Mesothelial cell of epicardium (in vitro differentiated cells): ENCODE data around the gene UNC79. TPM values are rescaled to one million over a fixed set of nuclear protein-coding genes. Genes with fewer than 3 reads are reported as not detected.

Source experiments
- DNase-seq, 2 experiments: peaks; one replicate each; pipeline ENCODE4 v3.0.0; 2021; ENCODE audit warnings: low spot score in 2 of 2; ENCODE audit not compliant: unreplicated experiment in 2 of 2
- H3K27ac Mint-ChIP-seq: 2 replicates; pipeline ENCODE4 v1.8.0; 2021; ENCODE audit warnings: mixed read lengths
- H3K27me3 Mint-ChIP-seq: 2 replicates; pipeline ENCODE4 v1.8.0; 2021; ENCODE audit warnings: low read depth, mixed read lengths
- H3K36me3 Mint-ChIP-seq: 2 replicates; pipeline ENCODE4 v1.8.0; 2021; ENCODE audit warnings: mixed read lengths
- H3K4me1 Mint-ChIP-seq: 2 replicates; pipeline ENCODE4 v1.8.0; 2021; ENCODE audit warnings: mixed read lengths
- H3K4me3 Mint-ChIP-seq: 2 replicates; pipeline ENCODE4 v1.8.0; 2021; ENCODE audit warnings: mild to moderate bottlenecking, moderate library complexity, mixed read lengths
- H3K9me3 Mint-ChIP-seq: 2 replicates; pipeline ENCODE4 v1.8.0; 2021; ENCODE audit warnings: mixed read lengths
- total RNA-seq: library from RNA; stranded (reverse); gene quantifications from 3 replicates; pipeline ENCODE4 v1.2.1, GENCODE V29; 2021
- TF ChIP-seq, protein P1 (sequence below): fragments of 200-600 bp; sonication (generic); IDR thresholded peaks from one replicate; pipeline ENCODE4 v1.5.0; 2021; ENCODE audit warnings: antibody characterized with exemption; ENCODE audit not compliant: unreplicated experiment

UNC79 gene
- total RNA-seq, 1 donor from 2014 or later: 0.92 TPM

DNA sequence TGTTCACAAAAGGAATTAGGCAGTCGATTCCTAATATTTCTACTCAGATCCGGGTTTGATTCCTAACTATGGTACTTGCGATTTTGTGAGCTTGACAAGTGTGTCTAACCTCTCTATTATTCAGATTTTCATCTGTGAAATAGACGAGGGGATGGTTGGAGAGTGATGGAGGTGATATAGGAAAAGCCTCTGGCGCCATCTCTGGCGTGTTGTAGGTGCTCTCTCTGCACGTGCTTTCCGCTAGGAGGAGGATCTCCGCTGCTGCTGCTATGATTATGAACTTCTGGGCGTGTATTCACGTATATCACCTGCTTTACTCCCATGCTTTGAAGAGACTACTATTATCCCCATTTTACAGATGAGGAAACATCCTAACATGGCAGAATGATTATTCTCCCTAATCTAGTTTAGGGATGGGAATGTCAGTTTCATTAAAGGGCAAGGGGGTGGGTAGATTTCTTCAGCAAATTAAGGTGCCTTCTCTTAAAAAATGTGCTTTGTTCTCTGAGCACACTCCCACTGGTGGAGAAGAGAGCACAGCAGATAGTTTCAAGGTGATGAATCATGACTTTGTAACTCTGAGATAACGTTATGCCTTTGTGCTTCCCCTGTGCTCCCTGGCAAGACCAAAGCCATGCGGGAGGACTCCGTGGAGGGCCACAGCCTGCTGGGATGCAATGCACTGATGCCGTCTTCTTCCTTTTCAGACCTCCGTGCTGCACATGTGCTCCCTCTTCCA is 260.5 kb downstream of the UNC79 start:
- peaks cover 46% of the 10 kb centered on the region for H3K27me3 Mint-ChIP-seq
- H3K27ac Mint-ChIP-seq: no peak overlapping the region
- H3K4me3 Mint-ChIP-seq: no peak overlapping the region
- peaks cover 4% of the 10 kb centered on the region for H3K9me3 Mint-ChIP-seq
- H3K4me1 Mint-ChIP-seq: peaks cover 15% of the 10 kb centered on the region
- TF ChIP-seq, protein P1, sequence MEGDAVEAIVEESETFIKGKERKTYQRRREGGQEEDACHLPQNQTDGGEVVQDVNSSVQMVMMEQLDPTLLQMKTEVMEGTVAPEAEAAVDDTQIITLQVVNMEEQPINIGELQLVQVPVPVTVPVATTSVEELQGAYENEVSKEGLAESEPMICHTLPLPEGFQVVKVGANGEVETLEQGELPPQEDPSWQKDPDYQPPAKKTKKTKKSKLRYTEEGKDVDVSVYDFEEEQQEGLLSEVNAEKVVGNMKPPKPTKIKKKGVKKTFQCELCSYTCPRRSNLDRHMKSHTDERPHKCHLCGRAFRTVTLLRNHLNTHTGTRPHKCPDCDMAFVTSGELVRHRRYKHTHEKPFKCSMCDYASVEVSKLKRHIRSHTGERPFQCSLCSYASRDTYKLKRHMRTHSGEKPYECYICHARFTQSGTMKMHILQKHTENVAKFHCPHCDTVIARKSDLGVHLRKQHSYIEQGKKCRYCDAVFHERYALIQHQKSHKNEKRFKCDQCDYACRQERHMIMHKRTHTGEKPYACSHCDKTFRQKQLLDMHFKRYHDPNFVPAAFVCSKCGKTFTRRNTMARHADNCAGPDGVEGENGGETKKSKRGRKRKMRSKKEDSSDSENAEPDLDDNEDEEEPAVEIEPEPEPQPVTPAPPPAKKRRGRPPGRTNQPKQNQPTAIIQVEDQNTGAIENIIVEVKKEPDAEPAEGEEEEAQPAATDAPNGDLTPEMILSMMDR: no peak
- no peak for DNase-seq
- H3K36me3 Mint-ChIP-seq: no peaks in the 10 kb centered on the region

DNA sequence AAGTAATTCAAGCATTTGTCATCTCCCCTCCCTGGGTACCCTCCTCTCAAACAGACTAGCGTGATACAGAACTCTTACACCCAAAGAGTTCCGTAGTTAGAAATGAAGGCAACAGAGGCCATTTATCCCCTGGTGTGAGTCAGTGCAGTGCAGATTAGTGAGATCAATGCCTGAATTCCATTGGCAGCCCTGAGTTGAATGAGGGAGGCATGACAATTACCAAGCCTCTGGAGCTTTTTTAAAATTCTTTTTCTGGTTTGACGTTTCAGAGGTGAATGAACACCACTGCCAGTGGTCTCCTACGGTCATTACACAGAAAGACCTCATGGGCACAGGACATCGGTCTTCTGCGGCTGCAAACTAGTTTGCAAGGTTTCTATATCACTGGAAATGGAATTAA is 263.2 kb downstream of the UNC79 start:
- peaks cover 6% of the 10 kb centered on the region for H3K4me1 Mint-ChIP-seq
- DNase-seq: no peak
- H3K4me3 Mint-ChIP-seq: no peak overlapping the region
- H3K9me3 Mint-ChIP-seq: peaks cover 14% of the 10 kb centered on the region
- H3K36me3 Mint-ChIP-seq: no peaks in the 10 kb centered on the region
- TF ChIP-seq, protein P1: no peak
- no peak overlapping the region for H3K27ac Mint-ChIP-seq
- peaks cover 22% of the 10 kb centered on the region for H3K27me3 Mint-ChIP-seq

DNA sequence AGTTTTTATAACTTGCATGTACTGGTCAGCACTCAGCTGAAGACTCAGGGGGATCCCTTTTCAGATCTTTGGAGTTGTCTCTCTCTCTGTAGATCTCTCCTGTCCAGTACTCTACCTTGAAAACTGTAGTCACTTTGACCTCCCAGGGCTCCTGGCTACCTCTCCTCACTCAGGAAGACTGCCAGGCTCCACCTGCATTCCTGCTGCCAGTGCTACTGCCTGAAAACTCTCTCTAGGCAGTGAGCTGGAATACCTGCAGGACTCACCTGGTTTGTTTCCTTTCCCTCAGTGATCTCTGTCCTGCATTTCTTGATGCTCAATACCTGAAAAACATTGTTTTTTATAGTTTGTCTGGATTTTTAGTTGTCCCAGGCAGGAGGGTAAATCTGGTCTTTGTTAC is 270.2 kb downstream of the UNC79 start:
- H3K4me3 Mint-ChIP-seq: no peak overlapping the region
- H3K27ac Mint-ChIP-seq: no peak overlapping the region
- H3K4me1 Mint-ChIP-seq: no peaks in the 10 kb centered on the region
- H3K36me3 Mint-ChIP-seq: no peaks in the 10 kb centered on the region
- no peak for DNase-seq
- TF ChIP-seq, protein P1: no peak
- peaks cover 4% of the 10 kb centered on the region for H3K27me3 Mint-ChIP-seq
- H3K9me3 Mint-ChIP-seq: peaks cover 24% of the 10 kb centered on the region

- Mint-ChIP-seq H3K36me3 (no peaks in the 10 kb centered on the region), H3K27me3 (peaks cover 4% of the 10 kb centered on the region), H3K4me3 (no peak overlapping the region), H3K4me1 (no peaks in the 10 kb centered on the region), H3K27ac (no peak overlapping the region), H3K9me3 (peaks cover 20% of the 10 kb centered on the region)
- DNase-seq: no peak
- TF ChIP-seq, protein P1: no peak
Measured at GRCh38 chr14:93701562-93701961, 270.8 kb downstream of the UNC79 start.

GRCh38 chr14:93702946-93703345 is 272.2 kb downstream of the UNC79 start:
- H3K27ac Mint-ChIP-seq: no peak overlapping the region

More at GRCh38 chr14:93702946-93703345, 272.2 kb downstream of the UNC79 start:
- TF ChIP-seq, protein P1: no peak
- Mint-ChIP-seq H3K27me3 (peaks cover 4% of the 10 kb centered on the region), H3K4me1 (no peaks in the 10 kb centered on the region), H3K9me3 (peaks cover 16% of the 10 kb centered on the region), H3K4me3 (no peak overlapping the region), H3K36me3 (no peaks in the 10 kb centered on the region)
- no peak for DNase-seq
